Chondrocyte (in vitro differentiated cells): ENCODE results near the gene NAP1L5. TPM values are rescaled to one million over a fixed set of nuclear protein-coding genes. Genes with fewer than 3 reads are reported as not detected.

Experiments
- DNase-seq: peaks from one replicate; pipeline ENCODE4 v3.0.0; 2021; ENCODE audit warnings: mixed read lengths, low spot score
- H3K27ac Mint-ChIP-seq: one replicate; pipeline ENCODE4 v1.8.0; 2021; ENCODE audit warnings: mild to moderate bottlenecking, moderate library complexity, mixed read lengths; ENCODE audit not compliant: unreplicated experiment
- H3K27me3 Mint-ChIP-seq: 2 replicates; pipeline ENCODE4 v1.8.0; 2021; ENCODE audit warnings: low read depth, mixed read lengths
- H3K36me3 Mint-ChIP-seq: 2 replicates; pipeline ENCODE4 v1.8.0; 2021; ENCODE audit warnings: low read depth, mixed read lengths
- H3K4me1 Mint-ChIP-seq: 2 replicates; pipeline ENCODE4 v1.8.0; 2021; ENCODE audit warnings: low read depth, mild to moderate bottlenecking, mixed read lengths
- H3K4me3 Mint-ChIP-seq: one replicate; pipeline ENCODE4 v1.8.0; 2021; ENCODE audit warnings: mild to moderate bottlenecking, moderate library complexity, mixed read lengths; ENCODE audit not compliant: unreplicated experiment
- H3K9me3 Mint-ChIP-seq: 2 replicates; pipeline ENCODE4 v1.8.0; 2021; ENCODE audit warnings: low read depth, mixed read lengths
- total RNA-seq: library from RNA; stranded (reverse); gene quantifications from 3 replicates; pipeline ENCODE4 v1.2.1, GENCODE V29; 2021
- TF ChIP-seq, protein P1 (sequence below): fragments of 200-600 bp; sonication (generic); IDR thresholded peaks from 2 replicates; pipeline ENCODE4 v1.5.0; 2021; ENCODE audit warnings: antibody characterized with exemption, mild to moderate bottlenecking, moderate library complexity

NAP1L5 gene
- total RNA-seq, 1 donor from 2014 or later: 5.8 TPM

DNA sequence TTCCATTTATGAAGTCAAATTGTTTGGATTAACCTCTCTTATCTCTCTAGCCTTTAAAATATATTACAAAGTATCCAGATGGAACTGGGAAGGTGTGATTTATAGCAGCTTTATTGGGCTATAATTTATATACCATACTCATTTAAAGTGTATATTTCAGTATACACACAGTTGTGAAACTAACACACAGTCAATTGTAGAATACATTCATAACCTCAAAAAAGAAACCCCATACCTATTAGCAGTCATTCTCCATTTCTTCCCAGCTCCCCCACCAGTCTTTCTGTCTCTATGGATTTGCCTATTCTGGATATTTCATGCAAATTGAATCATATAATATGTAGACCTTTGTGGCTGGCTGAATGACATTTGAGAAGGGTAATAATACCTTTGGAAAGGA is 7.6 kb upstream of the NAP1L5 start:
- Mint-ChIP-seq H3K4me3 (no peak overlapping the region), H3K9me3 (no peaks in the 10 kb centered on the region), H3K4me1 (peaks cover 27% of the 10 kb centered on the region), H3K27me3 (no peaks in the 10 kb centered on the region), H3K36me3 (no peaks in the 10 kb centered on the region), H3K27ac (peak overlapping the region; percentile 93)
- no peak for DNase-seq
- TF ChIP-seq, protein P1, sequence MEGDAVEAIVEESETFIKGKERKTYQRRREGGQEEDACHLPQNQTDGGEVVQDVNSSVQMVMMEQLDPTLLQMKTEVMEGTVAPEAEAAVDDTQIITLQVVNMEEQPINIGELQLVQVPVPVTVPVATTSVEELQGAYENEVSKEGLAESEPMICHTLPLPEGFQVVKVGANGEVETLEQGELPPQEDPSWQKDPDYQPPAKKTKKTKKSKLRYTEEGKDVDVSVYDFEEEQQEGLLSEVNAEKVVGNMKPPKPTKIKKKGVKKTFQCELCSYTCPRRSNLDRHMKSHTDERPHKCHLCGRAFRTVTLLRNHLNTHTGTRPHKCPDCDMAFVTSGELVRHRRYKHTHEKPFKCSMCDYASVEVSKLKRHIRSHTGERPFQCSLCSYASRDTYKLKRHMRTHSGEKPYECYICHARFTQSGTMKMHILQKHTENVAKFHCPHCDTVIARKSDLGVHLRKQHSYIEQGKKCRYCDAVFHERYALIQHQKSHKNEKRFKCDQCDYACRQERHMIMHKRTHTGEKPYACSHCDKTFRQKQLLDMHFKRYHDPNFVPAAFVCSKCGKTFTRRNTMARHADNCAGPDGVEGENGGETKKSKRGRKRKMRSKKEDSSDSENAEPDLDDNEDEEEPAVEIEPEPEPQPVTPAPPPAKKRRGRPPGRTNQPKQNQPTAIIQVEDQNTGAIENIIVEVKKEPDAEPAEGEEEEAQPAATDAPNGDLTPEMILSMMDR: no peak

DNA sequence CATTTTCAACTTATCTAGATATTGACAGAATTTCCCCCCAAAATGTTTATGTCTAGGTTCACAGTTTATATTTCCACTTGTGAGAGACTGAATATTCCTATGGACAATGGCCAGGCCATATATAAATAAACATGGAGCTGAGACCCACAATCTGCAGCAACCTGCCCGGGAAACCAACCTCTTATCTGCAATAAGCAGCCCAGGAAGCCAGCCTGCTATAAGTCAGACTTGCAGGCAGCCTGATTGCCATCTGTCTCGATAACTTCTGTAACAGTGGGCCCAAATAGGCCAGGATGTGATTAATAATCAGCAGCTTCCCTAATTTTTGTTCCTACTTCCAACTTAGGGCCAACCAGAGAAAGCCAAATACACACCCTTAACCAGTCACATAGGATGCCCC is 5.2 kb upstream of the NAP1L5 start:
- Mint-ChIP-seq H3K27ac (no peak overlapping the region), H3K36me3 (no peaks in the 10 kb centered on the region), H3K9me3 (no peaks in the 10 kb centered on the region), H3K4me3 (no peak overlapping the region), H3K4me1 (peaks cover 25% of the 10 kb centered on the region), H3K27me3 (no peaks in the 10 kb centered on the region)
- TF ChIP-seq, protein P1: no peak
- no peak for DNase-seq

DNA sequence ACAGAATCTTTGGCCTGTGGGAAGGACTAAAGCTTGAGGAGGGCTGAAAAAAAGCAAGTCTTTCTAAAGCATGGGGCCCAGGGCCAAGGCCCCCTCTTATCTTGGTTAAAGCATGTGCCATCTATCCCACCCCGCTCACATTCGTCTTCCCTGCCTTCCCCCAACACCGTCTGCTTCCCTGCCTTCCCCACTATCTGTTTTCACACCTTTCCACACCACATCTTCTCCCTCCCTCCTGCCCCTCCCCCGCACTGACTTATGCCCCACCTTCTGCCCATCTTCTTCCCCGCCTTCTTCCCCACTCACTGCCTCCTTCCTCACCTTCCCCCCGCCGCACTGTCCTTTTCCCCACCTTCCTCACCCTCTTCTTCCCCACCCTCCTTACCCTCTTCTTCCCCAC is 890 bp upstream of the NAP1L5 start:
- H3K4me3 Mint-ChIP-seq: no peak overlapping the region
- no peak for DNase-seq
- TF ChIP-seq, protein P1: no peak
- H3K27me3 Mint-ChIP-seq: no peaks in the 10 kb centered on the region
- no peak overlapping the region for H3K27ac Mint-ChIP-seq
- H3K9me3 Mint-ChIP-seq: no peaks in the 10 kb centered on the region
- peaks cover 8% of the 10 kb centered on the region for H3K4me1 Mint-ChIP-seq
- no peaks in the 10 kb centered on the region for H3K36me3 Mint-ChIP-seq

DNA sequence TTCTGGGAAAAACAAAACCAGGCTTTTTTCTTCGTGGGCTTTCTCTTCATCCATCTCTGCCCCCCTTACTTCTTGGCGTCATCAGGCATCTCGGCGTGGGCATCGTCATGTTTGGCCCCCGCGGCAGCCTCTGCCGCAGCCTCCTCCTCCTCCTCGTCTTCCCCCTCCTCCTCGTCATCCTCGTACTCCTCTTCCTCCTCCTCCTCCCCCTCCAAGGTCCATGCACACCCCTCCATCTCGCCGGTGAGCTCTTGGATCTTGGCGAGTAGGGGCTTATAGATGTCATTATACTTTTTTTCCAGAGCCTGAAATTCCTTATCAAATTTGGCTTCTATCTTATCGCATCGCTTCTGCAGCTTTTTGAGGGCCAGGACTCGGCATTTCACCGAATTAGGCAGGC is 488 bp downstream of the NAP1L5 start:
- DNase-seq: no peak
- Mint-ChIP-seq H3K4me3 (peak overlapping the region; percentile 82), H3K4me1 (peaks cover 8% of the 10 kb centered on the region), H3K27me3 (no peaks in the 10 kb centered on the region), H3K27ac (peak overlapping the region; percentile 78), H3K9me3 (no peaks in the 10 kb centered on the region), H3K36me3 (no peaks in the 10 kb centered on the region)
- TF ChIP-seq, protein P1: no peak

DNA sequence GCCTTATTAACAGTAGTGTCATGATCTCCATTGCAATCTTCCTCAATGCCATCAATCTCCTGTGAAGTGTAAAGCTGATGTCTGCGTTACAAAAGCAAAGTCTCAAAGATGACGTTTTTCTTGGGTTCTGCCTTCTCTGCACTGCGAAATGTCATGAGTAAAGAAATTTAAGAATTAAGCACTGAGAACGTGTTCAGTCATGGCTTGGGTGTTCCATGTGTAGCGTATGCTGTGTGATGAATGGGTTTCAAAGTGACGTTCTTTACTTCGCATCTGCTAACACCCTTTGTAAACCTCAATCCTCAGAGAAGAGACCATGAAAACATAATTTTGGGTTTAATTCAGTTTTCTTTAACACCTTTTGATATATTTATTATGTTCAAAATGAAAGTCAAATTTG is 999 bp downstream of the NAP1L5 start:
- no peak overlapping the region for H3K27ac Mint-ChIP-seq
- DNase-seq: no peak
- TF ChIP-seq, protein P1: no peak

More for the DNA sequence above, 999 bp downstream of the NAP1L5 start:
- Mint-ChIP-seq H3K36me3 (no peaks in the 10 kb centered on the region), H3K4me1 (peaks cover 8% of the 10 kb centered on the region), H3K4me3 (peak overlapping the region; percentile 82), H3K9me3 (no peaks in the 10 kb centered on the region), H3K27me3 (no peaks in the 10 kb centered on the region)
